ENCODE measurements around the gene EPB41L3.

DNA sequence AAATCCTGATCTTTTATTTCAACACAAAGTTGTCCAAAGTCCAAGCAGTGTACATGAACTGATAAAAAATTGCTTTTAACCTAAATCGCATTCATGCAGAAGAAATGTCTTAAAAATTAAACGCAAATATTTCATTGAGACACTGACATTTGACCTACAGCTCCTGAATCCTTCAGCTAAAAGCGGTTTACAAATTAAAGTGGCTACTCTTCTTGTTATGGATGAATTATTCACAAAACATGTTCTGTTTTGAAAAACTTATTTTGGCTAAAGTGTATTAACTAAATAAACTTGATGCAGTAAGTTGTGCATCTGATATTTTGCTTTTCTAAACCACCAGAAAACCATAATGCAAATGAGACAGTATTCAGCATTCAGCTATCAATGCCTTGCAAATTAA lies 2.2 kb downstream of the EPB41L3 start:
- TF ChIP-seq, protein P1, sequence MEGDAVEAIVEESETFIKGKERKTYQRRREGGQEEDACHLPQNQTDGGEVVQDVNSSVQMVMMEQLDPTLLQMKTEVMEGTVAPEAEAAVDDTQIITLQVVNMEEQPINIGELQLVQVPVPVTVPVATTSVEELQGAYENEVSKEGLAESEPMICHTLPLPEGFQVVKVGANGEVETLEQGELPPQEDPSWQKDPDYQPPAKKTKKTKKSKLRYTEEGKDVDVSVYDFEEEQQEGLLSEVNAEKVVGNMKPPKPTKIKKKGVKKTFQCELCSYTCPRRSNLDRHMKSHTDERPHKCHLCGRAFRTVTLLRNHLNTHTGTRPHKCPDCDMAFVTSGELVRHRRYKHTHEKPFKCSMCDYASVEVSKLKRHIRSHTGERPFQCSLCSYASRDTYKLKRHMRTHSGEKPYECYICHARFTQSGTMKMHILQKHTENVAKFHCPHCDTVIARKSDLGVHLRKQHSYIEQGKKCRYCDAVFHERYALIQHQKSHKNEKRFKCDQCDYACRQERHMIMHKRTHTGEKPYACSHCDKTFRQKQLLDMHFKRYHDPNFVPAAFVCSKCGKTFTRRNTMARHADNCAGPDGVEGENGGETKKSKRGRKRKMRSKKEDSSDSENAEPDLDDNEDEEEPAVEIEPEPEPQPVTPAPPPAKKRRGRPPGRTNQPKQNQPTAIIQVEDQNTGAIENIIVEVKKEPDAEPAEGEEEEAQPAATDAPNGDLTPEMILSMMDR (IDR thresholded peaks at IDR 0.05 in 8 of 11, conservative IDR thresholded peaks at IDR 0.05 in 3 of 11) = no peak
- no peak for TF ChIP-seq POLR2A (IDR thresholded peaks at IDR 0.05)

Data from spleen (tissue), 7 donors.